HG02642 (cell line): ENCODE data around the gene OR52A1.

Experiments
- ATAC-seq: cut with Tn5 transposase; IDR thresholded peaks from one replicate; pipeline ENCODE4 v1.9.1; 2021; ENCODE audit warnings: mild to moderate bottlenecking; ENCODE audit not compliant: unreplicated experiment, poor library complexity

Gene OR52A1

GRCh38 chr11:5137014-5137413, 17.5 kb downstream of the OR52A1 start:
- ATAC-seq, result no peak

GRCh38 chr11:5136261-5136660, 18.3 kb downstream of the OR52A1 start:
- no peak for ATAC-seq

GRCh38 chr11:5131584-5132335, 22.8 kb downstream of the OR52A1 start:
- no peak for ATAC-seq

- ATAC-seq, result no peak
These were observed 25.1 kb downstream of the OR52A1 start for GRCh38 chr11:5129457-5129877.

- ATAC-seq, result no peak
These were observed 29.5 kb downstream of the OR52A1 start for GRCh38 chr11:5124891-5125620.

GRCh38 chr11:5123802-5124521, 30.6 kb downstream of the OR52A1 start:
- peak; percentile 92 for ATAC-seq

- ATAC-seq, result no peak
These were observed 35.7 kb downstream of the OR52A1 start for GRCh38 chr11:5118893-5119292.

GRCh38 chr11:5117588-5117987, 37.0 kb downstream of the OR52A1 start:
- no peak for ATAC-seq

- ATAC-seq, result no peak
These were observed 39.2 kb downstream of the OR52A1 start for GRCh38 chr11:5115339-5115738.

- ATAC-seq, result no peak
These were observed 47.3 kb downstream of the OR52A1 start for GRCh38 chr11:5107285-5107684.

GRCh38 chr11:5103066-5103465, 51.5 kb downstream of the OR52A1 start:
- no peak for ATAC-seq

- ATAC-seq, result no peak
These were observed 52.3 kb downstream of the OR52A1 start for GRCh38 chr11:5102246-5102645.

GRCh38 chr11:5096011-5096410, 58.5 kb downstream of the OR52A1 start:
- no peak for ATAC-seq
